SK-N-SH treated with all-trans-retinoic acid at 6 μM for 48 hours (cell line): ENCODE results near the gene PODXL2.
"Not testable (repeated sequence)": the region's sequence is repeated elsewhere in the genome, so short reads cannot be mapped to it uniquely, and the experiment has no call there.

ENCODE experiments used
- ATAC-seq: fragments of 200-7000 bp; cut with Tn5 transposase; 3 replicates; pipeline ENCODE4 v1.9.1; 2020; ENCODE audit warnings: mild to moderate bottlenecking, moderate library complexity
- ARNTL ChIP-seq: fragments of 450-650 bp; formaldehyde crosslinking; IDR thresholded peaks from 2 replicates; pipeline ENCODE4 v1.5.0; 2020; ENCODE audit warnings: low read depth, mild to moderate bottlenecking, moderate library complexity, borderline replicate concordance
- BACH2 ChIP-seq: fragments of 250-450 bp; sonication (Bioruptor Pico); IDR thresholded peaks from 2 replicates; pipeline ENCODE4 v1.9.0; 2021; ENCODE audit warnings: mild to moderate bottlenecking, borderline replicate concordance
- CSDC2 ChIP-seq: fragments of 250-450 bp; sonication (Bioruptor Pico); IDR thresholded peaks from 2 replicates; pipeline ENCODE4 v1.5.0; 2020; ENCODE audit warnings: mild to moderate bottlenecking, moderate library complexity
- ESRRG ChIP-seq: fragments of 250-450 bp; sonication (Bioruptor Pico); IDR thresholded peaks from 2 replicates; pipeline ENCODE4 v1.6.1; 2021; ENCODE audit warnings: mild to moderate bottlenecking
- GLIS3 ChIP-seq: fragments of 250-450 bp; sonication (Bioruptor Pico); IDR thresholded peaks from 2 replicates; pipeline ENCODE4 v1.5.0; 2020; ENCODE audit warnings: mild to moderate bottlenecking, moderate library complexity
- ISL1 ChIP-seq: fragments of 250-450 bp; sonication (Bioruptor Pico); IDR thresholded peaks from 2 replicates; pipeline ENCODE4 v2.1.2; 2022; ENCODE audit warnings: mild to moderate bottlenecking, moderate library complexity
- PPARA ChIP-seq: fragments of 250-450 bp; sonication (Bioruptor Pico); IDR thresholded peaks from 2 replicates; pipeline ENCODE4 v1.5.0; 2020; ENCODE audit warnings: mild to moderate bottlenecking, borderline replicate concordance
- SNAI2 ChIP-seq: fragments of 250-450 bp; sonication (Bioruptor Pico); IDR thresholded peaks from 2 replicates; pipeline ENCODE4 v1.5.0; 2020; ENCODE audit warnings: mild to moderate bottlenecking, moderate library complexity
- ZC3H10 ChIP-seq: fragments of 250-450 bp; sonication (Bioruptor Pico); IDR thresholded peaks from 2 replicates; pipeline ENCODE4 v1.5.1; 2021; ENCODE audit warnings: mild to moderate bottlenecking, moderate library complexity
- ZNF565 ChIP-seq: fragments of 450-650 bp; formaldehyde crosslinking; conservative IDR thresholded peaks from 2 replicates; pipeline ENCODE4 v1.5.0; 2020; ENCODE audit warnings: low read depth, mild to moderate bottlenecking, moderate library complexity
- ZNF70 ChIP-seq: fragments of 450-650 bp; formaldehyde crosslinking; IDR thresholded peaks from 2 replicates; pipeline ENCODE4 v1.5.0; 2020; ENCODE audit warnings: mild to moderate bottlenecking, moderate library complexity
- ZNF8 ChIP-seq: fragments of 450-650 bp; formaldehyde crosslinking; IDR thresholded peaks from 2 replicates; pipeline ENCODE4 v1.5.0; 2020; ENCODE audit warnings: mild to moderate bottlenecking, moderate library complexity
- TF ChIP-seq, protein P1 (sequence below): fragments of 250-450 bp; sonication (Bioruptor Pico); IDR thresholded peaks from 2 replicates; pipeline ENCODE4 v1.8.0; 2021; ENCODE audit warnings: low read depth, mild to moderate bottlenecking, moderate library complexity, borderline replicate concordance
- TF ChIP-seq, protein P2 (sequence below): fragments of 250-450 bp; sonication (Bioruptor Pico); IDR thresholded peaks from 2 replicates; pipeline ENCODE4 v1.5.1; 2021; ENCODE audit warnings: mild to moderate bottlenecking, moderate library complexity
- TF ChIP-seq, protein P3 (sequence below): fragments of 250-450 bp; sonication (Bioruptor Pico); IDR thresholded peaks from 2 replicates; pipeline ENCODE4 v1.5.0; 2020; ENCODE audit warnings: mild to moderate bottlenecking, moderate library complexity
- TF ChIP-seq, protein P4 (sequence below): fragments of 250-450 bp; sonication (Bioruptor Pico); IDR thresholded peaks from 2 replicates; pipeline ENCODE4 v1.5.1; 2020; ENCODE audit warnings: low read depth, mild to moderate bottlenecking, moderate library complexity
- TF ChIP-seq, protein P5 (sequence below): fragments of 250-450 bp; sonication (Bioruptor Pico); IDR thresholded peaks from 2 replicates; pipeline ENCODE4 v1.8.0; 2020; ENCODE audit warnings: mild to moderate bottlenecking, moderate library complexity, borderline replicate concordance

The PODXL2 gene

DNA sequence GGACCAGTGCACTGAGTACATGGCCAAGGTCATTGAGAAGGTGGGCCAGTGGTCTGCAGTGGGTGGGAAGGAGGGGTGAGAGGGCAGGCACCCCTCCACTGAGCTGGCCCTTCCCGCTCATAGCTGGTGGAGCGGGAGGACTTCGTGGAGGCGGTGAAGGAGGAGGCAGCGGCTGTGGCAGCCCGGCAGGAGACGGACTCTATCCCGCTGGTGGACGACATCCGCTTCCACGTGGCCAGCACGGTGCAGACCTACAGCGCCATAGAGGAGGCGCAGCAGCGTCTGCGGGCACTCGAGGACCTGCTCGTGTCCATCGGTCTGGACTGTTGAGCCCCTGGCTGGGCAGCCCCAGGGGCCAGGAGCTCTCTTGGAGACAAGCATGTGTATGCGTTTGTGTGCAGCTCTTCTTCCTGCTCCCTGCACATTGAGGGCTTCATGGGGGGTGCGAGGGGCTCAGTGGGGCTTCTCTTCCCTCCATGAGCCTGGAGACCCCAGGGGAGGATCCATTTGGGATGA lies 51.2 kb downstream of the PODXL2 start:
- TF ChIP-seq CSDC2 (CRISPR knock-in tag): no peak
- TF ChIP-seq, protein P1, sequence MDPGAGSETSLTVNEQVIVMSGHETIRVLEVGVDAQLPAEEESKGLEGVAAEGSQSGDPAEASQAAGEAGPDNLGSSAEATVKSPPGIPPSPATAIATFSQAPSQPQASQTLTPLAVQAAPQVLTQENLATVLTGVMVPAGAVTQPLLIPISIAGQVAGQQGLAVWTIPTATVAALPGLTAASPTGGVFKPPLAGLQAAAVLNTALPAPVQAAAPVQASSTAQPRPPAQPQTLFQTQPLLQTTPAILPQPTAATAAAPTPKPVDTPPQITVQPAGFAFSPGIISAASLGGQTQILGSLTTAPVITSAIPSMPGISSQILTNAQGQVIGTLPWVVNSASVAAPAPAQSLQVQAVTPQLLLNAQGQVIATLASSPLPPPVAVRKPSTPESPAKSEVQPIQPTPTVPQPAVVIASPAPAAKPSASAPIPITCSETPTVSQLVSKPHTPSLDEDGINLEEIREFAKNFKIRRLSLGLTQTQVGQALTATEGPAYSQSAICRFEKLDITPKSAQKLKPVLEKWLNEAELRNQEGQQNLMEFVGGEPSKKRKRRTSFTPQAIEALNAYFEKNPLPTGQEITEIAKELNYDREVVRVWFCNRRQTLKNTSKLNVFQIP (CRISPR knock-in tag): no peak
- no peak for TF ChIP-seq ZC3H10
- no peak for TF ChIP-seq BACH2 (CRISPR knock-in tag)
- TF ChIP-seq ZNF565 (CRISPR knock-in tag): no peak
- TF ChIP-seq ESRRG (CRISPR knock-in tag): no peak
- no peak for ATAC-seq

DNA sequence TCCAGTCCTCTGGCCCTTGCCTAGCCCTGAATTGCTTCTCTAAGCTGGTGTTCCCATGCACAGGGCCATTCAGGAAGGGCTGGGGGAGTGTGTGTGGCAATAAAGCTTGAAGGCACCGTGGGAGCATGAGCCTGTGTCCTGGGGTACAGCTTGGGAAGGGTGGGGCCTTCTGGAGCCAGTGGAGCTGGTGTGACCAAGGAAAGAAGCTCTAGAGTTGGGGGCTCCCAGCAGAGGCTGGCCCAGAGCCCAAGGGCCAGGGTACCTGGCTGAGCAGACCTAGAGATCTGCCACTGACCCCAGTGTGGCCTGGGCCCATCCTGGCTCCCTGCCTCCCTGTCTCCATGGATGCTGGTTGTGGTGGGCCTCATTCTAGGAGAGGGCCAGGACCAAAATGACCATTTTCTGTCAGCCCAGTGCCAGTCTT lies 51.8 kb downstream of the PODXL2 start:
- no peak for ATAC-seq

DNA sequence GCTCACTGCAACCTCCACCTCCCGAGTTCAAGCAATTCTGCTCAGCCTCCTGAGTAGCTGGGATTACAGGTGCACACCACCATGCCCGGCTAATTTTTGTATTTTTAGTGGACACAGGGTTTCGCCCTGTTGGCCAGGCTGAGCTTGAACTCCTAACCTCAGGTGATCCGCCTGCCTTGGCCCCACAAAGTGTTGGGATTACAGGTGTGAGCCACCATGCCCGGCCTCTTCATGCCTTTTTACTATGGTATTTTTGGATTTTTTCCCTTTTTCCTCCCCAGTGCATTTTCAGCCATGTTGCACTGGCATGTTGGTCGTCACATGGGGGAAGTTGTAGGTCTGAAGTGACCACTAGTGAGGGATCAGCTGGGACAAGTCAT lies 53.2 kb downstream of the PODXL2 start:
- not testable (repeated sequence) for ATAC-seq

More for the DNA sequence above, 51.8 kb downstream of the PODXL2 start:
- TF ChIP-seq GLIS3 (CRISPR knock-in tag) (no peak), ZNF565 (CRISPR knock-in tag) (no peak), ESRRG (CRISPR knock-in tag) (no peak), ZNF8 (CRISPR knock-in tag) (no peak), ZNF70 (CRISPR knock-in tag) (no peak), PPARA (no peak), ARNTL (CRISPR knock-in tag) (no peak), SNAI2 (CRISPR knock-in tag) (no peak), CSDC2 (CRISPR knock-in tag) (no peak), ISL1 (CRISPR knock-in tag) (no peak), ZC3H10 (no peak)
- TF ChIP-seq, protein P2, sequence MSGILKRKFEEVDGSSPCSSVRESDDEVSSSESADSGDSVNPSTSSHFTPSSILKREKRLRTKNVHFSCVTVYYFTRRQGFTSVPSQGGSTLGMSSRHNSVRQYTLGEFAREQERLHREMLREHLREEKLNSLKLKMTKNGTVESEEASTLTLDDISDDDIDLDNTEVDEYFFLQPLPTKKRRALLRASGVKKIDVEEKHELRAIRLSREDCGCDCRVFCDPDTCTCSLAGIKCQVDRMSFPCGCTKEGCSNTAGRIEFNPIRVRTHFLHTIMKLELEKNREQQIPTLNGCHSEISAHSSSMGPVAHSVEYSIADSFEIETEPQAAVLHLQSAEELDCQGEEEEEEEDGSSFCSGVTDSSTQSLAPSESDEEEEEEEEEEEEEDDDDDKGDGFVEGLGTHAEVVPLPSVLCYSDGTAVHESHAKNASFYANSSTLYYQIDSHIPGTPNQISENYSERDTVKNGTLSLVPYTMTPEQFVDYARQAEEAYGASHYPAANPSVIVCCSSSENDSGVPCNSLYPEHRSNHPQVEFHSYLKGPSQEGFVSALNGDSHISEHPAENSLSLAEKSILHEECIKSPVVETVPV (CRISPR knock-in tag): no peak
- TF ChIP-seq, protein P1 (CRISPR knock-in tag): no peak
- TF ChIP-seq, protein P3, sequence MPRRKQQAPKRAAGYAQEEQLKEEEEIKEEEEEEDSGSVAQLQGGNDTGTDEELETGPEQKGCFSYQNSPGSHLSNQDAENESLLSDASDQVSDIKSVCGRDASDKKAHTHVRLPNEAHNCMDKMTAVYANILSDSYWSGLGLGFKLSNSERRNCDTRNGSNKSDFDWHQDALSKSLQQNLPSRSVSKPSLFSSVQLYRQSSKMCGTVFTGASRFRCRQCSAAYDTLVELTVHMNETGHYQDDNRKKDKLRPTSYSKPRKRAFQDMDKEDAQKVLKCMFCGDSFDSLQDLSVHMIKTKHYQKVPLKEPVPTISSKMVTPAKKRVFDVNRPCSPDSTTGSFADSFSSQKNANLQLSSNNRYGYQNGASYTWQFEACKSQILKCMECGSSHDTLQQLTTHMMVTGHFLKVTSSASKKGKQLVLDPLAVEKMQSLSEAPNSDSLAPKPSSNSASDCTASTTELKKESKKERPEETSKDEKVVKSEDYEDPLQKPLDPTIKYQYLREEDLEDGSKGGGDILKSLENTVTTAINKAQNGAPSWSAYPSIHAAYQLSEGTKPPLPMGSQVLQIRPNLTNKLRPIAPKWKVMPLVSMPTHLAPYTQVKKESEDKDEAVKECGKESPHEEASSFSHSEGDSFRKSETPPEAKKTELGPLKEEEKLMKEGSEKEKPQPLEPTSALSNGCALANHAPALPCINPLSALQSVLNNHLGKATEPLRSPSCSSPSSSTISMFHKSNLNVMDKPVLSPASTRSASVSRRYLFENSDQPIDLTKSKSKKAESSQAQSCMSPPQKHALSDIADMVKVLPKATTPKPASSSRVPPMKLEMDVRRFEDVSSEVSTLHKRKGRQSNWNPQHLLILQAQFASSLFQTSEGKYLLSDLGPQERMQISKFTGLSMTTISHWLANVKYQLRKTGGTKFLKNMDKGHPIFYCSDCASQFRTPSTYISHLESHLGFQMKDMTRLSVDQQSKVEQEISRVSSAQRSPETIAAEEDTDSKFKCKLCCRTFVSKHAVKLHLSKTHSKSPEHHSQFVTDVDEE (CRISPR knock-in tag): no peak
- TF ChIP-seq, protein P4, sequence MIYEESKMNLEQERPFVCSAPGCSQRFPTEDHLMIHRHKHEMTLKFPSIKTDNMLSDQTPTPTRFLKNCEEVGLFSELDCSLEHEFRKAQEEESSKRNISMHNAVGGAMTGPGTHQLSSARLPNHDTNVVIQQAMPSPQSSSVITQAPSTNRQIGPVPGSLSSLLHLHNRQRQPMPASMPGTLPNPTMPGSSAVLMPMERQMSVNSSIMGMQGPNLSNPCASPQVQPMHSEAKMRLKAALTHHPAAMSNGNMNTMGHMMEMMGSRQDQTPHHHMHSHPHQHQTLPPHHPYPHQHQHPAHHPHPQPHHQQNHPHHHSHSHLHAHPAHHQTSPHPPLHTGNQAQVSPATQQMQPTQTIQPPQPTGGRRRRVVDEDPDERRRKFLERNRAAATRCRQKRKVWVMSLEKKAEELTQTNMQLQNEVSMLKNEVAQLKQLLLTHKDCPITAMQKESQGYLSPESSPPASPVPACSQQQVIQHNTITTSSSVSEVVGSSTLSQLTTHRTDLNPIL (CRISPR knock-in tag): no peak
- TF ChIP-seq, protein P5, sequence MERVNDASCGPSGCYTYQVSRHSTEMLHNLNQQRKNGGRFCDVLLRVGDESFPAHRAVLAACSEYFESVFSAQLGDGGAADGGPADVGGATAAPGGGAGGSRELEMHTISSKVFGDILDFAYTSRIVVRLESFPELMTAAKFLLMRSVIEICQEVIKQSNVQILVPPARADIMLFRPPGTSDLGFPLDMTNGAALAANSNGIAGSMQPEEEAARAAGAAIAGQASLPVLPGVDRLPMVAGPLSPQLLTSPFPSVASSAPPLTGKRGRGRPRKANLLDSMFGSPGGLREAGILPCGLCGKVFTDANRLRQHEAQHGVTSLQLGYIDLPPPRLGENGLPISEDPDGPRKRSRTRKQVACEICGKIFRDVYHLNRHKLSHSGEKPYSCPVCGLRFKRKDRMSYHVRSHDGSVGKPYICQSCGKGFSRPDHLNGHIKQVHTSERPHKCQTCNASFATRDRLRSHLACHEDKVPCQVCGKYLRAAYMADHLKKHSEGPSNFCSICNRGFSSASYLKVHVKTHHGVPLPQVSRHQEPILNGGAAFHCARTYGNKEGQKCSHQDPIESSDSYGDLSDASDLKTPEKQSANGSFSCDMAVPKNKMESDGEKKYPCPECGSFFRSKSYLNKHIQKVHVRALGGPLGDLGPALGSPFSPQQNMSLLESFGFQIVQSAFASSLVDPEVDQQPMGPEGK (CRISPR knock-in tag): no peak
